GM19372 (cell line): ENCODE results near the gene LRRC2.
"Not testable (repeated sequence)": the region's sequence is repeated elsewhere in the genome, so short reads cannot be mapped to it uniquely, and the experiment has no call there.

Experiments used
- ATAC-seq: cut with Tn5 transposase; IDR thresholded peaks from one replicate; pipeline ENCODE4 v1.9.1; 2021; ENCODE audit warnings: mild to moderate bottlenecking, low read depth, moderate library complexity; ENCODE audit not compliant: unreplicated experiment

LRRC2 gene

DNA sequence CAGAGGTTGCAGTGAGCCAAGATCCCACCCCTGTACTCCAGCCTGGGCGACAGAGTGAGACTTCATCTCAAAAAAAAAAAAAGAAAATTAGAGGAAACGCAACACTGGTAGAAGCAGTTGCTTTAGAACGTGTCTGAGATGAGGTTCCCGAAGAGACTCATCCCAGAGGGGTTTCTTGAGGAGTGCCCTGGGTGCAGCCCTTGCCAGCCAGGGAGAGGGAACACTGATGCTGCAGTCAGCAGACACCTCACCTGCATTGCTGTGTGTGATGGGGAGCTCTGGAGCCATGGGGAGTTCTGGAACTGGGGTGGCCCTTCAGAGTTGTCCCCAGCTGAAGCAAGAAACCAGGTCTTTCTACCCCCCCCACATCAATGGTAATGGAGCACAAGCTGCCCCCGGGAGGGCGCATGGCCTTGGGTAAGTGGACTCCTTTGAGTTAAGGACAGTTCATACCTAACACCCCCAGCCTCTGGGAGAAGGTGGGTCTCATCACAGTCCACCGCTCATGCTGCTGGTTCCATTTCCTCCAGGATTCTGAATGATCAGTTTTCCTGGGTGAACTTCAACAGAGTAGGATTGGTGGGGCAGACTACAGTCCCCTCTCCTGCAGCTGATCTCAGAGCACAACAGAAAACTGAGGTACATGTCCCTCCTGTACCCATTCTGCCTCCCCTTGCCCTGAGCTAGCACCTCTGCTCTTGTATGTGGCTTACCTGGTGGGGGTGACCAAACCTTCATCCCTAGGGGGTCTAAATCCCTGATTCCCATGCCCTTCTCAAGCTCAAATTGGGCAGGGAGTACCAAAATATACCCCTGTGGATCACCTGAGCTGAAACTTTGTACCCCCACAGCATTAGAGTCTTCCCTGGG lies 18.7 kb upstream of the LRRC2 start:
- no peak for ATAC-seq

DNA sequence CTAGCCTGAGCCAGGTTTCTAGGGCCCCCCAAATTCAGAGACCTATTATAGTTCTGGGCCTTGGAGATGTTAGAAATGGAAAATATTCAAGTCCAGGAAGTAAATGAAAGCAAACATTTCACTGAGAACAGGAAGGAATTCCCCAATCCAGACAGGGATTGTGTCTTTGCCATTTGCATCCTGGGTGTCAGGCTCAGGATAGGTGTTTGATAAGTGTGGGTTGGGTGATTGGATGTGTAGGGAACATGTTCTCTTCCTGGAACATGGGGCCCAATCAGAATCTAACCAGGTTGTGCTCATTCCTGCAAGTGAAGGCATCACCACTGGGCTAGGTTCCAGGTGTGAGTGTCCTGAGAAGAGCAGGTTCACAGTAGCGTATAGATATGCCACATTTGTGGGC lies 14.6 kb upstream of the LRRC2 start:
- ATAC-seq = no peak

DNA sequence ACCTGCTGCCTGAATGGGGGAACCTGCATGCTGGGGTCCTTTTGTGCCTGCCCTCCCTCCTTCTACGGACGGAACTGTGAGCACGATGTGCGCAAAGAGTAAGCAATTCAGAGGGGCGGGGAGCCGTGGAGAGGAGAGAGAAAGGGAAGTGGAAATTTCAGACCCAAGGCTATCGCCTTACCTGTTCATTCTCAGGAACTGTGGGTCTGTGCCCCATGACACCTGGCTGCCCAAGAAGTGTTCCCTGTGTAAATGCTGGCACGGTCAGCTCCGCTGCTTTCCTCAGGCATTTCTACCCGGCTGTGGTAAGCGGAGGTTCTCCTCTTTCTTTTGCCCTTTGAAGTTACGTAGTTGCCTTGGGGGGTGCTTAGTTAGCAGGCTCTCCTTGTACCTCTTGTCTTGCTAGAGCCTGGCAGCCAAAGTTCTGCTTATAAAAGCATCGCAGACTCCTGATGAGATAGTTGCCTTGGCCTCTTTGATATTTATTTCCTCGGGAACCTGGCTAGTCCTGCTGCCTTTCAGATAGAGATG lies 13.7 kb upstream of the LRRC2 start:
- no peak for ATAC-seq

DNA sequence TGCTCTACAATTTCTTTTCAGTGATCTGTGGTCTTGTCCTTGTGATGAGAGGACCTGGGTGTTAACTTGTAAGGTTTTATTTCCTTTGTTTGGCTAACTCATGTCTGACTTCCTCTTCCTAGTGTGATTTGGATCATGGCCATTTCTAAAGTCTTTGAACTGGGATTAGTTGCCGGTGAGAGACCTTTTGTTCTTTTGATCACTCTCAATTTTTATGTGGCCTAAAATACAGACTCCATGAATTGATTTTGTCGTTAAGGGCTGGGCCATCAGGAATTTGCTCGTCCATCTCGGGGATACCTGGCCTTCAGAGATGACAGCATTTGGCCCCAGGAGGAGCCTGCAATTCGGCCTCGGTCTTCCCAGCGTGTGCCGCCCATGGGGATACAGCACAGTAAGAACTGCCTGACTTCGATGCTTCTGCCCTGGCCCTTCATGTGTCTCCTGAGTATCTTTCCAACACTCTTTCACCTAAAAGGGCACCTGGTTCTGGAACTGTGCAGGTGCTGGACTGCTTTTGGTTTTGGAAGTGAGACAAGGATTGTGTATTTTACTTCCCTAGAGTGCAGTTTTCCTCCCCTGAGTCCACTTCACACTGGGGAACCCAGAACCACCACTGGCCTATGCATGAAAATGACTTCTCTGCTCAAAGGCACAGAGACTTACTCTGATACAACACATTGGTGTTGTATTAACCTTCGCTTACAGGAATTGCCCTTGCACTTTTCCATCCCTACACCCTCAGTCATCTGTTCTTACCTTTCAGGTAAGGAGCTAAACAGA lies 13.1 kb upstream of the LRRC2 start:
- no peak for ATAC-seq

DNA sequence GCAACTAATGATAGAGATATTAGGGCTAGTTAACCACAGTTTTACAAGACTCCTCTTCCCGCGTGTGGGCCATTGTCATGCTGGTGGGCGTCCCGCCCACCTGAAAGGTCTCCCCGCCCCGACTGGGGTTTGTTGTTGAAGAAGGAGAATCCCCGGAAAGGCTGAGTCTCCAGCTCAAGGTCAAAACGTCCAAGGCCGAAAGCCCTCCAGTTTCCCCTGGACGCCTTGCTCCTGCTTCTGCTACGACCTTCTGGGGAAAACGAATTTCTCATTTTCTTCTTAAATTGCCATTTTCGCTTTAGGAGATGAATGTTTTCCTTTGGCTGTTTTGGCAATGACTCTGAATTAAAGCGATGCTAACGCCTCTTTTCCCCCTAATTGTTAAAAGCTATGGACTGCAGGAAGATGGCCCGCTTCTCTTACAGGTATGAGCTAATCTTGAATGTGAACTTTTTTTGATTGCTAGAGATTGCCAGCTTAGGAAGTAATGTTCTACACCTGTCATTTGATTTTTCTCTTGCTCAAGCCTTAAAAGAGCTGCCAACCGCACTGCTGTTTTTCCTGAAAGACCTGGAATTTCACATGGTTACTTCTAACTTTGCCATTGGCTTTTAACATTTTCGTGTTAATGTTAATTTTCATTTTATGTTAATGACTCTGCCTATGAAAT lies 11.6 kb upstream of the LRRC2 start:
- not testable (repeated sequence) for ATAC-seq

DNA sequence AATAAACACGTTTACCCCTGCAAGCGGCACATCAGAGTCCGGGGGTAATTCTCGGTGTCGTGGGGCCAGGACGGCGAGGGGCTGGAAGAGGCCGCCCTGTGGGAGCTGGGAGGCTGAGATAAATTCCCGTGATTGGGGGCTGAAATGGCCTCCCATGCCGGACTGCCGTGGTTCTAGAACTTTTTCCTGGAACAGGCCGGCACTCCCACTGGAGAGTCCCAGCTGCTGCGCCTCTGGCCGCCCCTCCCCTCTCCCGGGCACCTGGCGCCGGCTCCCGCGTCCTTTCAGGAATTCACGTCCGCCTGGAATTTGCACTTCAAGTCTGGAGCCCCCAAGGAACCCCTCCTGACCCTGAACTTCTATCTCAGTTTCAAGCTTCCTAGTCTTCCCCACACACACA lies 10.8 kb upstream of the LRRC2 start:
- no peak for ATAC-seq

DNA sequence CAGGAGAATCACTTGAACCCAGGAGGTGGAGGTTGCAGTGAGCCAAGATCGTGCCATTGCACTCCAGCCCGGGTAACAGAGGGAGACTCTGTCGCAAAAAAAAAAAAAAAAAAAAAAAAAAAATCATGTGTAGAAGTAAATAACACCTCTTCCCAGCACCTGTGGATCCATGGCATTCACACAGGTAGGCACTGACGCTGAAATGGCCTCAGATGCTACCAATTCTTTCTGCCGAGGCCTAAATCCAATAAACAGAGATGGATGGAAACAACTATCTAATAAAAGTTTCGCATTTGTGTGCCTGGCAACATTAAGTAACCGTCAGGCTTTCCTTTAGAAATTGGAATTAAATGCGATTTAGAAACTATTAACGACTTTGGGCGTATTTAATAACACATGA lies 10.3 kb upstream of the LRRC2 start:
- no peak for ATAC-seq

DNA sequence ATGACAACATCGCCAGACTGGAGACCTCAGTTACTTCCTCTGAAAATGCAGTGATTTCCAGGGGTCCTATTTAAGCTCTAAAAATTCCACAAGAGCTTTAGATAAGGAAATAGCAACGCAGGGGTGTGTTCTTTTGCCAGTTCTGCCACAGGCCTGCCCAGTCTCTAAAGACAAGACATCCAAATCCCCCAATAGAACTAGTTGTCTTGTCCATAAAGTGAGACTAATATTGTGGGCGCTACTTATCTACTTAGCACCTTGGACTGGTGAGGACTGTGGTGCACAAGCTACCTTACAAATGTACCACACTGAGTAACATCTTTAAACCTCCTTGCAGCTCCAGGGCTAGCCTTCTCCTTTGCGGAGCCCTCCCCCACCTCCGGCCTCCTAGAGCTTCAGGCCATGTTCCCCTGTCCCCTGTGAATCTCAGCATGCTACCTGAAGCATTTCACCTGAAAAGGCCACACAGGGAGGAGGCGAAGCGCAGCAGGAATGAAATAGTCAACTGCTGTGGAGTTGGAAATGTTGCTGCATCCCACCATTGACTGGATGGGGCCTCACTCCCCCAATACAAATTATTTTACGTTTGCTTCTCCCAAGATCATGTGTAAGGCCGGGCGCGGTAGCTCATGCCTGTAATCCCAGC lies 9.6 kb upstream of the LRRC2 start:
- no peak for ATAC-seq

DNA sequence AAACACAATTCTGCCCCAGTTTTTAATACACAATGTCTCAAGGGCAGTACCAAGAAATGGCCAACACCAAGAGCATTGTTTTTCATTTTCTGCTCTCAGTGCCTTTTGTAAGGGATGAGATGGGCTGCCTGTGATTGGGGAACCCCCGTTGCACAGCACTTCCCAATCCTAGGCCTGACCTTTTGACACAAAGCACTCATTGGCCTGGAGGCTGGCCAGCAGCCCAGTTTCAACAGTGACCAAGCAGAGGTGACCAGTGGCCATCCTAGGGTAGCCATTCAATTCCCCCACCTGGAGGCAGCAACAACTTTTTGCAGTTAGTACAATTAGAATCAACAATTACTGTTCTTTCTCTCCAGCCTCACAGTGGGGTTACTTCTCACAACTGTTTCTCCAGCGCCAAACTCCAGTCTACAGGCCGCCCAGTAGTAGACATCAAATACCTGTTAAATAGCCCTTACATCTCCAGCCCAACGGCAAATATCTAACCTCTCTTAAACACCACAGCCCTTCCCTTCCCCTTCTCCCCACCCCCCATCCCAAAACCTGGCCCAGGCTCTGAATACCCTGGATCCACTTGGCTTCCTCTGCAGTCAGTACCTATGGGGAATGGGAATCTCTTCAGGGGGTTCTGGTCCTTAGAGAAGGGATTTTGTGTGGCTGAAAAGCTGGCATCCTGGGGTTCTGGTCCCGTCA lies 8.9 kb upstream of the LRRC2 start:
- ATAC-seq = no peak

DNA sequence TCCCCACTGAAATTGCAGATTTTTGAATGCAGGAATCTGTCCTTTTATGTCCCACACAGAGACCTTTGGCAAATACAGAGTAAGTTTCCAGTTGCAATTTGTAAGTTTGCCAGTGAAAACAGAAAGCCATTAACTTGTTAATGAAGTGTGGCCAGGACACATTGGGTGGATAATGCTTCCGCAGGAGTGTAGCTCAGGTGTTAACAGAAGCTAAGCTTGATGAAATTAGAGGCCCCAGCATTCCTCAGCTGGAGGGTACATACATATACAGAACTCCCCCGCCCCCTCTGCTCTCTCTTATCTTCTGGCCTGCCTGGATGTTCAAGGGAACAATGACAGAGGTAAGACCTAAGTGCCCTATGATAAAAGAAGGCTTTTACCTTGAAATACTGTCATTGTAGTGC lies 8.1 kb upstream of the LRRC2 start:
- ATAC-seq = no peak

DNA sequence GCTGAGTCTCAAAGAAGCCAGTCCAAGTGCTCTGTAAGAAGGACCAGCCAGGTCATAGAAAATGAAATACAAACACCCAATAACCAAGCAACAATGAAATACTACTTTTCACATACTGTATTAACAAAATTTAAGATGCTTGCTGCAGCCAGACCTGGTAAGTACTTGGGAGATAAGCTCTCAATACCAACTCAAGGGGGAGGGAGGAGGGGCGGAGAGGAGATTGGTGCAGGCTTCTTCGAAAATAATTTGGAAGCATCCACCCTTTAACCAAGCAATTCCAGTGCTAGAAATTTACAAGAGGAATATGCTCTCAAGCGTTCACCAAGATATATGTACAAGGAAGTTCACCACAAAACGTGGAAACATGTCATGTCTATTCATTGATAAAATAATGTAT lies 7.6 kb upstream of the LRRC2 start:
- ATAC-seq = no peak

DNA sequence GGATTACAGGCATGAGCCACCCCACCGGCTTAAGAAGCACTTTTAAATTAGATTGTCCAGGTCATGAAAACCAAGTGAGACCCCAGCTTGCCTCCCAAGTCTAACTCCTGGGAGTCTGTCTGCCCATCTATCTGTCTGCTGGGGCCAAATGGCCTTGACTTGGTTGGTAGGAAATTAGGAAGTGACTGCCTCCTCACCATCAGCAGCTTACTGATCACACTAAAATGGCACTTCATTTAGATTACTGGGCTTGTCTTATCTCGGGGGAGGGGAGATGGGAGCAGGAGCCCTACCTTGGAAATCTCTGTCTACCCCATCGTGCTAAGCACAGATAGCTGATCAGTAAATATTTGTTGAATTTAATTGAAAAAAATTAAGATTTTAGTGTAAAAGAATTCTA lies 5.6 kb upstream of the LRRC2 start:
- no peak for ATAC-seq

DNA sequence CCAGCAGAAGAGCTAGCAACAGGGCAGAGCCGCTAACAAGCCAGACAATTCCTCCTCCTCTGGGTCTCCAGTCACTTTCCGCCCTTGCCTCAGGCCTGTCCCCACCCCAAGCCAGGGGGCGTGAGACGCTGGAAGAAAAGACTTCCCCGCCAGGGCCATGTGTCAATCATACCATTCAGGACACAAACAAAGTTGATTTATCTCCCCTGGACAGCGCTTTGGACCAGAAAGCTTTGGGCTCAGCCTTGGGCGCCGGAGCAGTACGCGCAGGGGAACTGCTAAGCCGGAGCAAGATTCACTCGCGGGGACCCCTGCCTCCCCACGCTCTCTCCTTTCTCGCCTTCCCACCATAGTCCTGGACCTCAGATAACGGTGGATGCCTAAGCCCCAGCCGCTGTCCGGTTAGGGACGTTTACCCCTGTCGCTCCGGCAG lies 479 bp downstream of the LRRC2 start:
- no peak for ATAC-seq

DNA sequence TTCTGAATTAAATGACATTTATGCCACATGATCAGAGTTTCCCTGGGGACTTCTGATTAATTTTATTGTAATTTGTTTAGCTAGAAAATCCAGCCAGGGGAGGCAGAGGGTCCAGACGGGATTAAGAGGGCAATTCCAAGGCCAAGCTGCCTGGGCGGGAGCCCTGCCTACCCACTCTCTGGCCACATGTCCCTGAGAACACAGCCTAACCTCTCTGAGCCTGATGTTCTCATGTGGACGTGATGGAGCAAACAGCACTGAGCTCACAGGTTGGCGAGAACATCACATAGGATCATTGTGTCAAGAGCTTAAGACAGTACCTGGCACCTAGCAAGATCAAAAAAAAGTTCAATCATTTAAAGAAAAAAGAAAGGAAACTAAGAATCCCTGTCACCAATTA lies 1.0 kb downstream of the LRRC2 start:
- no peak for ATAC-seq

DNA sequence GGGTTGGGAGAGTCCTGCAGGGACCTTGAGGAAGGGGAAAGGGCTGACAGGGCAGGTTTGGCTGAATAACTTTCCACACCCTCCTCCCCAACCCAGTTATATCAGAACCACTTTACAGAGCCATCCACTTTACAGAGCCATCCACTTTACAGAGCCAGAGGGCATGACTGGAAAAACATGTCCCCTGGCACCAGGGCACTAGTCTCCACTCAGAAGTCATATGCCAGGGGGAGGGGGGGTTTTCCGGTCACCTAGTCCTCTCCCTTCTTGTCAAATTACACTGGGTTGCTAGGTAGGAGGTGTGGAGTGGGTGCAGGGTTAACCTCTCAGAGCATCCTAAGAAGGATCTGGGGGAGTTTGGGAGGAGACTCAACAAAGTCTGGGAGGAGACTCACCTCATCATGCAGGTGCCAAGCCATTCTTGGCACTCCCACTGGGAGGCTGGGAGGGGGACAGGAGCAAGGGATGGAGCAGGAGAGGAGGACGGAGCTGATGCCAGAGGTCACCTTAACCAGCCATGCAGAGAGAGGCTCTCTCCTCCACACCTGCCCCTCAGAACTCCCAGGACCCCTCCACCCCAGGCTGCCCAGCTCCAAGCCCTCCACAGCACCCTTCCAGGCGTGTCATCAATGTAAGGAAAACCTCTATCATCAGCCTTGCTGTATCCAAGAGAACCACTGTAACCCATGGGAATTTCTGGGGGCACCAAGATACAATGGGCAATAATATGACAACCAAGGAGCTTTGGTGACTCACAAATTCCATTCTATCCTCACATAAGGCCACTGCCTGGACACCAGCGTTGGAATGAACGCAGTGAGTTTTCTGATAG lies 1.7 kb downstream of the LRRC2 start:
- ATAC-seq = no peak

DNA sequence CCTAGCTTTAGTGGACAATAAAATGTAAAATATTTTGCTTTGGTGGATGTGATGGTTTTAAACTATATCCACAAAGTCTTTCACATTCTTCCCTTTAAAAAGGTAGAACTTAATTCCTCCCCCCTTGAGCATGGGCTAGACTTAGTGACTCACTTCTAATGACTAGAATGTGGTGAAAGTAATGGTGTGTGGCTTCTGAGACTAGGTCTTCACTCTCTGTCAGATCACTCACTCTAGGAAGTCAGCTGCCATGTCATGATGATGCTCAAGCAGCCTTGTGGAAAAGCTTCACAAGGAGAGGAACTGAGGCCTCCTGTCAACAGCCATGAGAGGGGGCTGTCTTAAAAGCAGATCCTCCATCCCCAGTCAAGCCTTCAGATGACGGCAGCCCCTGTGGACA lies 4.2 kb downstream of the LRRC2 start:
- no peak for ATAC-seq

DNA sequence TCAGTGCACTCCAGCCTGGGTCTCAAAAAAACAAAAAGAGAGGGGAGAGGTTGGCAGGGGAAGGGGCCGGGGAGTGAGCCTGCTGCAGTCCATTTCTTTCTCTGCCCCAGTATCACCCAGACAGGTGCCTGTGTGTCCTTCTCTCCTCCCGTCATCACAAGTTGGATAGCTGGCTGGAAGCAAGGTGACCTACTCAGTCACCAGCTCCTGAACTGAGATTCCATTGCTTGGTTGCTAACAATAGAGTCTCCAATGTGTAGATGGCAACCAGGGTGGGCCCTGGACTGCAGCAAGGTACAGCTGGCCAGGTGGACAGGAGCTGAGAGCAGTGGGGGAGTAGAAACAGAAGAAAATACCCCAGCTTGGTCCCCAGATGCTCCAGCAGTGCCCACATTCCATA lies 4.6 kb downstream of the LRRC2 start:
- no peak for ATAC-seq

DNA sequence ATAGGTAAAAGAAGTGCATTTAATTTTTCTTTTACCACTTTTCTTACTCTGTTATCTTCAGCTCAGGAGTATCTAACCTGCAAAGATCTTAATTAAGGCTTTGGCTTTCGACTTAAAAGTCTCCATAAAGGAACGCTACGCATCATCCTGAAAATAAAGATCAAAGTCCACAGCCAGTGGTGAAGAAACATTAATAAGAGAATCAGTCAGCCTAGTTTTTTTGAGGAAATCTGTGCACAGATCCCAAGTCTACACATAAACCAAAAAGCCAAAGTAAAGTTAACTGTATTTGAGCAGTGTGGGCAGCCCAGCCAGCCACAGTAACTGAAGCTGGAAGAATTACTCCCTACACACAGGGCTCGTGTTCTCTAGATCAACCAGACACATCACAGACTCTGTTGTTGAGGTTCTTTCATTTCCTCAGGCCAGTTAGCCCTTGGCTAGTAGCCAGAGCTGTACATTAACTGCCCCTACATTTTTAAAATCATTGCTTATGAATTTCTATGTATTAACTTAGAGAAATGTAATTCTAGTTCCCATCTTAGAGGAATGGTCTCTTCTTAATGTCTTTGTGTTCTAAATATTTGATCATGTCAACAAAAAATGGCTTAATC lies 6.9 kb downstream of the LRRC2 start:
- no peak for ATAC-seq
